Fibroblast of lung (primary cell): ENCODE data around the gene FERMT1. TPM values are rescaled to one million over a fixed set of nuclear protein-coding genes. Genes with fewer than 3 reads are reported as not detected.

Experiments
- DNase-seq, 2 donors: peaks; one replicate each; pipeline versions ENCODE4 v3.0.0 to v3.0.0-alpha.2; 2010; ENCODE audit warnings: low read depth in 2 of 2
- H2AFZ ChIP-seq: 2 replicates; pipeline ENCODE4 v1.5.1; 2012; ENCODE audit warnings: low read length, control low read depth, inconsistent platforms
- H3K27ac ChIP-seq: 2 replicates; pipeline ENCODE4 v1.5.1; 2011; ENCODE audit warnings: low read length, control low read depth; ENCODE audit not compliant: insufficient read depth
- H3K27me3 ChIP-seq: 2 replicates; pipeline ENCODE4 v1.5.1; 2011; ENCODE audit warnings: mild to moderate bottlenecking, low read length; ENCODE audit not compliant: control insufficient read depth, insufficient read depth
- H3K36me3 ChIP-seq: 2 replicates; pipeline ENCODE4 v1.5.1; 2011; ENCODE audit warnings: low read length; ENCODE audit not compliant: control insufficient read depth, insufficient read depth
- H3K4me1 ChIP-seq: 2 replicates; pipeline ENCODE4 v1.5.1; 2011; ENCODE audit warnings: low read length; ENCODE audit not compliant: control insufficient read depth, insufficient read depth; ENCODE audit errors: extremely low read depth
- H3K4me2 ChIP-seq: 2 replicates; pipeline ENCODE4 v1.5.1; 2011; ENCODE audit warnings: low read length, control low read depth; ENCODE audit not compliant: insufficient read depth; ENCODE audit errors: extremely low read depth
- H3K4me3 ChIP-seq, 4 experiments: fragments of 200-600 bp in 1 of 4; sonication (generic) in 1 of 4; replicated peaks in 1 of 4; 2 replicates each; pipeline ENCODE4 v1.5.1; 2011 to 2016; ENCODE audit warnings: low read length in 4 of 4, low read depth in 3 of 4, mild to moderate bottlenecking in 3 of 4, control low read depth in 2 of 4, inconsistent platforms in 1 of 4, mixed read lengths in 1 of 4; ENCODE audit not compliant: insufficient read depth in 1 of 4; ENCODE audit errors: control extremely low read depth in 1 of 4
- H3K79me2 ChIP-seq: 2 replicates; pipeline ENCODE4 v1.5.1; 2012; ENCODE audit warnings: mild to moderate bottlenecking, low read length, inconsistent platforms; ENCODE audit not compliant: control insufficient read depth, insufficient read depth
- H3K9ac ChIP-seq: 2 replicates; pipeline ENCODE4 v1.5.1; 2011; ENCODE audit warnings: mild to moderate bottlenecking, low read length, control low read depth; ENCODE audit not compliant: insufficient read depth
- H3K9me3 ChIP-seq: 2 replicates; pipeline ENCODE4 v1.5.1; 2012; ENCODE audit warnings: low read depth, low read length; ENCODE audit not compliant: control insufficient read depth, insufficient read depth
- H4K20me1 ChIP-seq: 2 replicates; pipeline ENCODE4 v1.5.1; 2011; ENCODE audit warnings: low read length; ENCODE audit not compliant: control insufficient read depth, insufficient read depth; ENCODE audit errors: extremely low read depth
- CTCF ChIP-seq, 2 donors: IDR thresholded peaks in 1 of 2; conservative IDR thresholded peaks in 1 of 2; 1 replicate in 1 of 2; 2 replicates in 1 of 2; pipeline ENCODE4 v1.5.1; 2011 to 2012; ENCODE audit warnings: low read length in 2 of 2, control low read depth in 1 of 2, inconsistent platforms in 1 of 2, low read depth in 1 of 2, mild to moderate bottlenecking in 1 of 2
- EZH2 ChIP-seq: IDR thresholded peaks from 2 replicates; pipeline ENCODE4 v1.5.1; 2012; ENCODE audit warnings: low read length, control low read depth, mild to moderate bottlenecking; ENCODE audit errors: missing control alignments
- polyA plus RNA-seq, 2 donors: library from polyadenylated mRNA; depleted of rRNA in 1 of 2; stranded (reverse) in 1 of 2; unstranded in 1 of 2; fragments of >200 nt; gene quantifications; 2 replicates each; pipeline ENCODE4 v1.2.1, GENCODE V29; 2011 to 2012; ENCODE audit warnings: missing spikeins in 1 of 2
- total RNA-seq: library from RNA; depleted of rRNA; stranded (reverse); fragments of >200 nt; gene quantifications from 2 replicates; pipeline ENCODE4 v1.2.1, GENCODE V29; 2014

FERMT1 gene
- total and polyA plus RNA-seq, 2 donors (not counting 1 experiment from before 2014, with no cell fraction given), result 6.8 to 8.1 TPM

- no peaks in the 10 kb centered on the region for H3K9me3 ChIP-seq
- no peak overlapping the region for H3K9ac ChIP-seq
- H2AFZ ChIP-seq, result no peak overlapping the region
- no peak for DNase-seq
- H3K27ac ChIP-seq, result no peak overlapping the region
- TF ChIP-seq CTCF (conservative IDR thresholded peaks at IDR 0.05 in 1 of 2, IDR thresholded peaks at IDR 0.05 in 1 of 2; ENCODE audit: low read depth in 1 of 2, low read length in 2 of 2) (no peak), EZH2 (no peak)
- no peaks in the 10 kb centered on the region for H3K79me2 ChIP-seq
- no peak overlapping the region for H3K4me3 ChIP-seq
- no peak overlapping the region for H3K4me2 ChIP-seq
- peaks cover 3% of the 10 kb centered on the region for H3K4me1 ChIP-seq
- no peaks in the 10 kb centered on the region for H3K36me3 ChIP-seq
- H3K27me3 ChIP-seq, result peaks cover 11% of the 10 kb centered on the region
- H4K20me1 ChIP-seq, result no peaks in the 10 kb centered on the region
These were observed 5.0 kb upstream of the FERMT1 start for GRCh38 chr20:6127825-6128224.

- Histone ChIP-seq H3K4me3 (no peak overlapping the region), H3K27ac (no peak overlapping the region), H4K20me1 (no peaks in the 10 kb centered on the region), H3K79me2 (no peaks in the 10 kb centered on the region), H3K4me2 (no peak overlapping the region), H3K9ac (no peak overlapping the region), H3K36me3 (no peaks in the 10 kb centered on the region), H2AFZ (no peak overlapping the region), H3K4me1 (peaks cover 3% of the 10 kb centered on the region), H3K9me3 (no peaks in the 10 kb centered on the region), H3K27me3 (peaks cover 11% of the 10 kb centered on the region)
- DNase-seq, result no peak
- TF ChIP-seq CTCF (conservative IDR thresholded peaks at IDR 0.05 in 1 of 2, IDR thresholded peaks at IDR 0.05 in 1 of 2; ENCODE audit: low read depth in 1 of 2, low read length in 2 of 2) (no peak), EZH2 (no peak)
These were observed 4.0 kb upstream of the FERMT1 start for GRCh38 chr20:6126846-6127245.

- Histone ChIP-seq H3K27me3 (peaks cover 8% of the 10 kb centered on the region), H3K27ac (peak overlapping the region; percentile 50), H3K36me3 (no peaks in the 10 kb centered on the region), H3K4me1 (peaks cover 3% of the 10 kb centered on the region), H4K20me1 (no peaks in the 10 kb centered on the region), H3K79me2 (no peaks in the 10 kb centered on the region), H3K4me2 (peak overlapping the region; percentile 99), H2AFZ (peak overlapping the region; percentile 85), H3K9ac (no peak overlapping the region), H3K9me3 (no peaks in the 10 kb centered on the region), H3K4me3 (peak overlapping the region; percentile 35 to 74 (median 73))
- DNase-seq, result peak in 1 of 2 donors; percentile 12
- TF ChIP-seq CTCF (conservative IDR thresholded peaks at IDR 0.05 in 1 of 2, IDR thresholded peaks at IDR 0.05 in 1 of 2; ENCODE audit: low read depth in 1 of 2, low read length in 2 of 2) (no peak), EZH2 (no peak)
These were observed 802 bp upstream of the FERMT1 start for GRCh38 chr20:6123649-6124014.
